Measurements from ENCODE around the gene SYNRG.
"Not testable (repeated sequence)": the region's sequence is repeated elsewhere in the genome, so short reads cannot be mapped to it uniquely, and the experiment has no call there.

The SYNRG gene

GRCh38 chr17:37543637-37544052, 65.6 kb downstream of the SYNRG start:
- DNase-seq (ENCODE audit: low read depth) = no peak

GRCh38 chr17:37541880-37542660, 67.1 kb downstream of the SYNRG start:
- peak; percentile 61 for DNase-seq (ENCODE audit: low read depth)

GRCh38 chr17:37538981-37539659, 70.1 kb downstream of the SYNRG start:
- no peak for DNase-seq (ENCODE audit: low read depth)

GRCh38 chr17:37535906-37536305, 73.3 kb downstream of the SYNRG start:
- no peak for DNase-seq (ENCODE audit: low read depth)

- DNase-seq (ENCODE audit: low read depth) = no peak
These were observed 76.5 kb downstream of the SYNRG start for GRCh38 chr17:37532756-37533155.

- DNase-seq (ENCODE audit: low read depth) = no peak
These were observed 78.8 kb downstream of the SYNRG start for GRCh38 chr17:37530420-37530819.

GRCh38 chr17:37527249-37527851, 81.9 kb downstream of the SYNRG start:
- peak; percentile 45 for DNase-seq (ENCODE audit: low read depth)

GRCh38 chr17:37523715-37524219, 85.5 kb downstream of the SYNRG start:
- DNase-seq (ENCODE audit: low read depth) = no peak

- DNase-seq (ENCODE audit: low read depth) = no peak
These were observed 87.4 kb downstream of the SYNRG start for GRCh38 chr17:37521821-37522220.

GRCh38 chr17:37520174-37520573, 89.0 kb downstream of the SYNRG start:
- no peak for DNase-seq (ENCODE audit: low read depth)

- DNase-seq (ENCODE audit: low read depth) = no peak
These were observed 89.8 kb downstream of the SYNRG start for GRCh38 chr17:37519251-37519985.

- DNase-seq (ENCODE audit: low read depth) = no peak
These were observed 90.4 kb downstream of the SYNRG start for GRCh38 chr17:37518826-37519225.

- no peak for DNase-seq (ENCODE audit: low read depth)
These were observed 91.3 kb downstream of the SYNRG start for GRCh38 chr17:37517881-37518280.

GRCh38 chr17:37516127-37516571, 93.1 kb downstream of the SYNRG start:
- no peak for DNase-seq (ENCODE audit: low read depth)

GRCh38 chr17:37513711-37514110, 95.5 kb downstream of the SYNRG start:
- DNase-seq (ENCODE audit: low read depth) = no peak

GRCh38 chr17:37512442-37513068, 96.7 kb downstream of the SYNRG start:
- DNase-seq (ENCODE audit: low read depth) = no peak

- DNase-seq (ENCODE audit: low read depth) = not testable (repeated sequence)
These were observed 97.6 kb downstream of the SYNRG start for GRCh38 chr17:37511642-37512041.

- no peak for DNase-seq (ENCODE audit: low read depth)
These were observed 99.2 kb downstream of the SYNRG start for GRCh38 chr17:37510056-37510455.

- no peak for DNase-seq (ENCODE audit: low read depth)
These were observed 102.1 kb downstream of the SYNRG start for GRCh38 chr17:37507111-37507510.

- DNase-seq (ENCODE audit: low read depth) = no peak
These were observed 102.5 kb downstream of the SYNRG start for GRCh38 chr17:37506678-37507077.

GRCh38 chr17:37505333-37505732, 103.9 kb downstream of the SYNRG start:
- no peak for DNase-seq (ENCODE audit: low read depth)

- DNase-seq (ENCODE audit: low read depth) = no peak
These were observed 106.1 kb downstream of the SYNRG start for GRCh38 chr17:37503148-37503547.

All from fibroblast of the conjunctiva (primary cell).